ENCODE results near the gene INPP5D. TPM values are rescaled to one million over a fixed set of nuclear protein-coding genes. Genes with fewer than 3 reads are reported as not detected.
A peak's percentile ranks its signal among the peaks of the same experiment; 100 is the strongest.

Gene INPP5D
- total RNA-seq, 1 donor from 2014 or later: 14.7 TPM

- TF ChIP-seq EZH2 (IDR thresholded peaks at IDR 0.05; ENCODE audit: insufficient read depth, low read length): no peak
- H3K27ac Mint-ChIP-seq (ENCODE audit: unreplicated experiment): no peak overlapping the region
Measured at GRCh38 chr2:233076749-233077148, 16.6 kb downstream of the INPP5D start.

GRCh38 chr2:233079473-233079877, 19.3 kb downstream of the INPP5D start:
- Mint-ChIP-seq H3K27me3 (ENCODE audit: low read depth, unreplicated experiment) (peaks cover 31% of the 10 kb centered on the region), H3K9me3 (ENCODE audit: unreplicated experiment) (no peaks in the 10 kb centered on the region), H3K4me1 (ENCODE audit: low read depth, unreplicated experiment) (peaks cover 10% of the 10 kb centered on the region), H3K4me3 (ENCODE audit: unreplicated experiment) (no peak overlapping the region), H3K36me3 (ENCODE audit: low read depth, unreplicated experiment) (no peaks in the 10 kb centered on the region), H3K27ac (ENCODE audit: unreplicated experiment) (peak overlapping the region; percentile 20)
- H3K36me3 ChIP-seq (ENCODE audit: insufficient read depth, low read length): no peaks in the 10 kb centered on the region
- FAIRE-seq: no peak
- no peak overlapping the region for H3K4me3 ChIP-seq (ENCODE audit: insufficient read depth, low read depth, low read length)
- no peaks in the 10 kb centered on the region for H3K79me2 ChIP-seq (ENCODE audit: insufficient read depth, low read length)
- H3K4me1 ChIP-seq (ENCODE audit: insufficient read depth, low read length): no peaks in the 10 kb centered on the region
- no peak for DNase-seq (ENCODE audit: low read depth)
- no peak overlapping the region for H3K27ac ChIP-seq (ENCODE audit: low read depth, low read length)
- H3K27me3 ChIP-seq (ENCODE audit: insufficient read depth, low read length): peaks cover 3% of the 10 kb centered on the region
- H4K20me1 ChIP-seq (ENCODE audit: insufficient read depth, low read length): no peaks in the 10 kb centered on the region
- no peak overlapping the region for H3K9ac ChIP-seq (ENCODE audit: low read length)
- H3K4me2 ChIP-seq (ENCODE audit: low read length): no peak overlapping the region
- no peak overlapping the region for H2AFZ ChIP-seq (ENCODE audit: low read depth, low read length)
- TF ChIP-seq CTCF (IDR thresholded peaks at IDR 0.05; ENCODE audit: insufficient read depth, low read depth, low read length) (no peak), EZH2 (IDR thresholded peaks at IDR 0.05; ENCODE audit: insufficient read depth, low read length) (no peak)
- H3K9me3 ChIP-seq (ENCODE audit: insufficient read depth, low read depth, low read length): no peaks in the 10 kb centered on the region

More at GRCh38 chr2:233076749-233077148, 16.6 kb downstream of the INPP5D start:
- FAIRE-seq (no peak), DNase-seq (ENCODE audit: low read depth) (no peak)
- Histone ChIP-seq H3K27ac (ENCODE audit: low read depth, low read length) (no peak overlapping the region), H3K36me3 (ENCODE audit: insufficient read depth, low read length) (no peaks in the 10 kb centered on the region), H3K9me3 (ENCODE audit: insufficient read depth, low read depth, low read length) (no peaks in the 10 kb centered on the region), H2AFZ (ENCODE audit: low read depth, low read length) (no peak overlapping the region), H3K4me3 (ENCODE audit: insufficient read depth, low read depth, low read length) (no peak overlapping the region), H3K79me2 (ENCODE audit: insufficient read depth, low read length) (no peaks in the 10 kb centered on the region), H3K27me3 (ENCODE audit: insufficient read depth, low read length) (peaks cover 6% of the 10 kb centered on the region), H4K20me1 (ENCODE audit: insufficient read depth, low read length) (no peaks in the 10 kb centered on the region), H3K4me2 (ENCODE audit: low read length) (no peak overlapping the region), H3K9ac (ENCODE audit: low read length) (no peak overlapping the region), H3K4me1 (ENCODE audit: insufficient read depth, low read length) (no peaks in the 10 kb centered on the region)
- Mint-ChIP-seq H3K4me3 (ENCODE audit: unreplicated experiment) (no peak overlapping the region), H3K9me3 (ENCODE audit: unreplicated experiment) (no peaks in the 10 kb centered on the region), H3K4me1 (ENCODE audit: low read depth, unreplicated experiment) (no peaks in the 10 kb centered on the region), H3K27me3 (ENCODE audit: low read depth, unreplicated experiment) (peaks cover 18% of the 10 kb centered on the region), H3K36me3 (ENCODE audit: low read depth, unreplicated experiment) (no peaks in the 10 kb centered on the region)

GRCh38 chr2:233079953-233080835, 20.1 kb downstream of the INPP5D start:
- Histone ChIP-seq H3K9me3 (ENCODE audit: insufficient read depth, low read depth, low read length) (no peaks in the 10 kb centered on the region), H3K9ac (ENCODE audit: low read length) (no peak overlapping the region), H3K27me3 (ENCODE audit: insufficient read depth, low read length) (no peaks in the 10 kb centered on the region), H3K4me3 (ENCODE audit: insufficient read depth, low read depth, low read length) (no peak overlapping the region), H3K4me2 (ENCODE audit: low read length) (no peak overlapping the region), H2AFZ (ENCODE audit: low read depth, low read length) (no peak overlapping the region), H3K27ac (ENCODE audit: low read depth, low read length) (no peak overlapping the region), H4K20me1 (ENCODE audit: insufficient read depth, low read length) (no peaks in the 10 kb centered on the region), H3K36me3 (ENCODE audit: insufficient read depth, low read length) (no peaks in the 10 kb centered on the region), H3K79me2 (ENCODE audit: insufficient read depth, low read length) (no peaks in the 10 kb centered on the region), H3K4me1 (ENCODE audit: insufficient read depth, low read length) (no peaks in the 10 kb centered on the region)
- TF ChIP-seq EZH2 (IDR thresholded peaks at IDR 0.05; ENCODE audit: insufficient read depth, low read length) (no peak), CTCF (IDR thresholded peaks at IDR 0.05; ENCODE audit: insufficient read depth, low read depth, low read length) (no peak)
- Mint-ChIP-seq H3K27ac (ENCODE audit: unreplicated experiment) (no peak overlapping the region), H3K9me3 (ENCODE audit: unreplicated experiment) (no peaks in the 10 kb centered on the region), H3K4me1 (ENCODE audit: low read depth, unreplicated experiment) (peaks cover 10% of the 10 kb centered on the region), H3K27me3 (ENCODE audit: low read depth, unreplicated experiment) (peaks cover 31% of the 10 kb centered on the region), H3K4me3 (ENCODE audit: unreplicated experiment) (no peak overlapping the region), H3K36me3 (ENCODE audit: low read depth, unreplicated experiment) (no peaks in the 10 kb centered on the region)
- FAIRE-seq (no peak), DNase-seq (ENCODE audit: low read depth) (no peak)
